GM18873 (cell line): Measurements from ENCODE around the gene IRS2.
"Not testable (repeated sequence)": the region's sequence is repeated elsewhere in the genome, so short reads cannot be mapped to it uniquely, and the experiment has no call there.

Experiments used
- ATAC-seq: cut with Tn5 transposase; IDR thresholded peaks from one replicate; pipeline ENCODE4 v1.9.1; 2021; ENCODE audit warnings: mild to moderate bottlenecking, moderate library complexity, moderate number of reproducible peaks; ENCODE audit not compliant: unreplicated experiment, low FRiP score

IRS2 gene

DNA sequence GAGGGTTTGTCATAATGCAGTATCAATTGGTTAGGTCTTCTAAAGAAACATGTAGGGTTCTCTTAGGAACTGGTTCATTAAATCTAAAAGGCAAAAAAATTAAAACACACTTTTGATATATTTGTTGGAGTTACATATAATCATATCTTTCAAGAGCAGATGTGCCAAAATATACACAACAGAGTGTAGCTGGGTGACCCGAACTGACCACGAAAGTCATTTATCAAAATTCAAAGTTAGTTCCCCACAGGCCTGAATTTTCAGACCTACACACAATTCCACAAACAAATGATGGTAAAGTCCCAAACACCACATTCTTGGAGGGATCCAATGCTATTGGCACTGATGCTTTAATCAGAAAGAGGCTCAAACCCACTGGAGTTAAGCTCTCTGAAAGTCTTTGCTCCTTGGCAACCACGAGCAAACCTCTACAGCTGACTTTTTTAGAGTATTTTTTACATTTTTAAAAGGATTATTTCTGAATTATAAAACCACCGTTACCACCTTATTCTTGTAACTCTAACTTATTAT, 50.9 kb downstream of the IRS2 start:
- ATAC-seq, result no peak

DNA sequence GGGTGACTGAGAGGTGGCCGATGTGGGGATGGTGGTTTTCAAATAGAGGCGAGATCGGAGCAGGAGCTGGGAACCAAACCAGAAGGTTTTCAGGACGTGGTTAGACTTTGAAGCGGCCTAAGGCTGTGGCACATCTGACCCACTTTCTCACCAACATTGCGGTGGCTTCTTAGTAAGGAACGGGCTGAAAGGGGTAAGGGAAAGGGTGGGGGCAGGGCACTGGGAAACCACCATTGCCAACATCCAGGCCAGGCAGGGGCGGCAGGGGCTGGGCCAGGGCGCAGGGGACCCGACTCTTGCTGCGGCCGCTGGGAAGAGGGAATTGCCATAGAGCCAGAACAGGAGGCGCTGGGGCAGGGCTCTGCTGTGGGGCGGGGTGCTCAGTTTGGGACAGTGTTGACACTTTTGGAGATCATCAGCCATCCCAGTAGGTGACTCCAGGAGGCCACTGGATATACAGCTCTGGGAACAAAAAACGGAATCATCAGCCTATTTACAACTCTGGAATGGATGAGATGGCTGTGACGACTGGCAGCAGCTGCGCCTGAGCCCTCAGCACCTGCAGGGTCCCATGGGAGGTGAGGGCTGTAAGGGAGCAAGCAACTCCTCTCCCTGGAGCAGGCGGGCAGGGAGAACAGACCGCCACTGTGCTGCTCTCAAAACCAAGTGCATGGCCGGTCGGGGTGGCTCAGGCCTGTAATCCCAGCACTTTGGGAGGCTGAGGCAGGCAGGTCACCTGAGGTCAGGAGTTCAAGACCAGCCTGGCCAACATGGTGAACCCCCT, 52.2 kb downstream of the IRS2 start:
- ATAC-seq, result no peak

DNA sequence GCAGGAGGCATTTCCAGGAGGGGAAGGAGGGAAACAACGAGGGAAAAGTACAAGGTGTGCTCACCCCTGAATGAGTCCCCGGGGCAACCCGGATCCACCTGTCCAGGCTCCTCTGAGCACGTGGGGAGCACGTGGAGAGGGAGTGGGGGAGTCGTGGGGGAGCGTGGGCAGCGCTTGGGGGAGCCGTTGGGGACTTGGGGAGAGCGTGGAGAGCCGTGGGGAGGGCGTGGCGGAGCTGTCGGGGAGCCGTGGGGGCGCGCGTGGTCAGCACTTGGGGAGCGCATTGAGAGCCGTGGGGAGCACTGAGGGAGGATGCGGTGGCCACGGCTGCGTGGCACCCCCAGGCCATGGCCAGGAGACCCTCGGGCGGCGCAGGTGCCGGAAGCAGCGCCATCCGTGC, 52.8 kb downstream of the IRS2 start:
- no peak for ATAC-seq

DNA sequence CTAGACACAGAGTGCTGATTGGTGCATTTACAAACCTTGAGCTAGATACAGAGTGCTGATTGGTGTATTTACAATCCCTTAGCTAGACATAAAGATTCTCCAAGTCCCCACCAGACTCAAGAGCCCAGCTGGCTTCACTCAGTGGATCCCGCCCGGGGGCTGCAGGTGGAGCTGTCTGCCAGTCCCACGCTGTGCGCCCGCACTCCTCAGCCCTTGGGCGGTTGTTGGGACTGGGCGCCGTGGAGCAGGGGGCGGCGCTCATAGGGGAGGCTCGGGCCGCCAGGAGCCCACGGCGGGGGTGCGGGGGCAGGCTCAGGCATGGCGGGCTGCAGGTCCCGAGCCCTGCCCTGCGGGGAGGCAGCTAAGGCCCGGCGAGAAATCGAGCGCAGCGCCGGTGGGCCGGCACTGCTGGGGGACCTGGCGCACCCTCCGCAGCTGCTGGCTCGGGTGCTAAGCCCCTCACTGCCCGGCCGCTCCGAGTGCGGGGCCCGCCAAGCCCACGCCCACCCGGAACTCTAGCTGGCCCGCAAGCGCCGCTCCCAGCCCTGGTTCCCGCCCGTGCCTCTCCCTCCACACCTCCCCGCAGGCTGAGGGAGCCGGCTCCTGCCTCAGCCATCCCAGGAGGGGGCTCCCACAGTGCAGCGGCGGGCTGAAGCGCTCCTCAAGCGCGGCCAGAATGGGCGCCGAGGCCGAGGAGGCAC, 53.8 kb downstream of the IRS2 start:
- ATAC-seq, result not testable (repeated sequence)

DNA sequence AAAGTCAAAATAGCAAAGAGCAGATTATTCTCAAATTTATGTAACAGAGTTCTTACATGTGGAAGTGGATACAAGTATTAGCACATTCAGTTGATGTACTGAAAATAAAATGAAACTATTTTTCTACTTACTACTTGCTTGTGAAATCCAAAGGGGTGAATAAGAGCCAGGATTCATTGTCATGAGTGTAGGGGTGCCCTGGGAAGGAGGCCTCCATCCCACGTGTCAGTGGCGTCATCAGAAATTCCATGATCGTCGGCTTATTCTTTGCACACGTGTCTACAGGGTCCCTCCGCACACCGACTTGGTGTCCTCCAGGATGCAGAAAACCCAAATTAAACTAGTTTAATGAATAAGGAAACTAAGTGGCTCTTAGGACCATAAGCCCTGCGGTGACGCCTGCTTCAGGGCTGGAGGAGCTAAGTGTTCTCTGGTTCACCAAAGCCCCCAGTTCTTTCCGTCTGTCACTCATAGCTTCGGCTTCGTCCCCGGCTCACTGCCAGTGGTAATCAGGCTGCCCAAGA, 55.5 kb downstream of the IRS2 start:
- ATAC-seq, result no peak

DNA sequence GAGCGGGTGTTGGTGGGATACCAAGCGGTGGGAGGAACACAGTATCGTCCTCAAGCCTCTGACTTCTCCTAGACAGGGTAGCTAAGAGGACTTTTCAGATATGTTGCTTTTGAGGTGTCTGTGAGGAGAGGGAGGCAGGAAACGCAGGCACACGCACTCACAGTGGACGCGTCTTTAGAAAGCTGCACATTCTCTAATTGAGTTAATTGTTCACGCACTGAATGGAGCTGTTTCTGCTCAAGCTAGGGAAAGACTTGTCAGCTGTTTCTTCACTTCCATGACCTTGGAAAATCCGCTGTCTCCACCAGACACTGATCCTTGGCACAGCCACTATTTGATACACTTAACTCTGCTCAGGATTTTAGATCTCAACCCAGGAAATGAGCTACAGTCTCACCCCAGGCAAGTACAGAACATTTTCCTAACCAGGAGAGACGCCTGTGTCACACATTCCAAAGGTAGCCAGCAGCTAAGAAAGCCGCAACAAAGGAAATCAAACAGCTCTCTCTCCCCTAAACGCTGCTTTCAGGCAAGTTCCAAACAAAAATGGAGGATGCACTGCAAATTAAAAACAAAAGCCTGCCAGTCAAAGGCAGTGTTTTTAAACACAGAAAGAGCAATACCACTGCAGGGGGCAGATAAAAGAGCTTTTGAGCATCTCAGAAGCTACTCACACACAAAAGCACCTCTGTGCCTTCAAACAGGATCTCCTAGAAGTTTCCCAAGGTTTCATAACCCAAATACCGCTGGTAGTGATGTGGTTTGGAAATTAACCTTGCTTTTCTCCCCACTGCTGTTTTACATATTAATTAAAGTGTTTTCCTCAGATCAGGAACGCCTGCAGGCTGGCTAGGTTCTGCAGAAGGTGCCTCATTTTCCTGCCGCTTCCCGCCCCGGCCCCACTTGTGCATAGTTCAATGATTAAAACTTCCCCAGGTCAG, 57.3 kb downstream of the IRS2 start:
- ATAC-seq, result no peak

DNA sequence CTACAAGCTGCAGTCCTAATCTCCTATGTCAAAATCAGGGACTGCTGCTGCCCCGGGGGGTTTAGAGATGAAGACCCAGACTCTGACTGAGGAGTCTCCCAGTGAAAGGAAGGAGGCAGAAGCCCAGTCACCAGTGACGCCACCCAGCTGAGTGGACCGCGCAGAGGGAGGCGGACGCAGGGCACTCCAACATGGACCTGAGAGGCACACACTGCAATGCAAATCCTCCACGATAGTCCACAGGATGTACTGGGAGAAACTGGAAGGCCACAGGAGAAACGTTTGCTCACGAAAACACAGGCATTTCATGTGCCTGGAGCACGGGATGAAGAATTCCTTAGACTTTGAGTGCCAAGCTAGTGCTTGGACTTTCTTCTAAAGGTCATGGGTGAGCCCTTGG, 58.3 kb downstream of the IRS2 start:
- ATAC-seq, result no peak

DNA sequence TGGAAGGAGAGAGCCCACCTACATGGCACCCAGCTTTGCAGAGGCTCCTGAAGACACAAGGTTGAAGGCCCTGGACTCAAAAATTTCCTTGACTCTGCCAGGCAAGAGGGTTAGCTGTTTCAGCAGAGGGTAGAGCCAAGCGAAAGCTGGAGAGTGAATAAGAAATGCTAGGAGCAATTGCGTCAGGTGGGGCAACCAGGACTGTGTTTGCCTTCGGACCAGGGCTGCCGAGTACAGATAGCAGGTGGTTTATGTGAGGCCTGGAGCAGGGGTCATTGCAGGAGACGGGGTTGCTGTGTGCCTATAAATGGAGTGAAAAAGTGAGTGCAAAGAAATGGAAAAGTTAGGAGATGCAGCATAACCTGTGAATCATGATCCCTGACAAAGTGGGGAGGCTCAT, 59.1 kb downstream of the IRS2 start:
- no peak for ATAC-seq

DNA sequence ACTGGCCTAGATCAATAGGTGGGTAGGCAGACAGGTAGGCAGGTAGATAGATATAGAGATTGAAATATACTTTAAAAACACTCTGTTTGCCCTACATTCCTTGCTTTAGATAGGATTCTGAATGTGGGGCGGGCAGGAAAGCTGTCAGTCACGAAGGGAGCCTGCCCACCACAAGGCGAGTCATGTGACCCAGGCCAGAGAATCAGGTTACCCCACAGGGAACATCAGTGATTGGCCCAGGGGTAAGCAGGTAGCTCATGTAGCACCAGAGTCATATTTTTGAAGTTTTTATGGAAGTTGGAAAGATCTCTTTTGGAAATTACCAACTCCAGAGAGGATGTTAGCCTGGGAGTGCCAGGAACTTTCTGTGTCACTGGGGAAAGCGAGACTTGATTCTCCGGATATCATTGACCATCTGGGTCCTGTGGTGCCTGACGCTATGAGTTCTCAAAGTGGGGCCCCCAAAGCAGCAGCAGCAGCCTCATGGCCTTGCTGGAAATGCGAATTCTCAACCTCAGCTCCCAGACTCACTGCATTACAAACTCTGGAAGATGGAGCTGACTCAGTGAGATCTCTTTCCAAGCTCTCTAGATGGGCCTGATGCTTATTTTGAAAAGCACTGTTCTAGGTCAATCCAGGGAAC, 60.3 kb downstream of the IRS2 start:
- ATAC-seq, result no peak

DNA sequence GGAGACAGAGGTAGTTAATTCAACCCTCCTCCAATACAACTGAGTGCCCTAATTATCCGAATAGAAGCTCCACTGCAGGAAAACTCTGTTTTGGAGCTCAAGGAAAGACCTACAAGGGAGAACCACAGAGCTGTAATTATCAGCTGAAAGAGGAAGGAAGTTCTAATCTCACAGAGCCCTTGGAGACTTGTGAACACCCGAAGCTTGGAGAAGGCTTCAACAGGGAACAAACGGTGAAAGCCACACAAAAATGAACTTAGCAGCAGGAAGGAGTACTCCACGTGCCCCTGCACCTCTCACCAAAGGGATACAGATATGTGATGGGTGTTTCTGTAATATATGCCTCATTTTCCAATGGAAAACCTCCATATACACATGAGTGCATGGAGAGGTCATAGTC, 61.1 kb downstream of the IRS2 start:
- ATAC-seq, result no peak

DNA sequence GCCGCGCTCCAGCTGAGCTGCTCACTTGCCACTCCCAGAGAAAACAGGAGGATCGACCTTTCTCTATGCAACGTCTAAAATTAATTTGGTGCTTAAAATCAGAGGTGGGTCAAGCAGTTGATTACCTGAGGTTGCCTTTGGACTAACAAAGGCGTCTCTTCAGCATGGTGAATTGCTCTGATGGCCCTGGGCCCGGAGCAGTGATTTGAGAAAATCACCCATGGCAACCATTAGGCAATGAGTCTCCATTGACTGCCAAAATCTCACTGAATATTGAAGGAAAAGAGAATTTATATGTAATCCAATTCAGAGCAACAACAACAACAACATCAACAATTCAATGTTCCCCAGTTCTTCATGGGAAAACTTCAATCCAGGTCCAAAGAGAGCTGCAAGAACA, 61.8 kb downstream of the IRS2 start:
- no peak for ATAC-seq

DNA sequence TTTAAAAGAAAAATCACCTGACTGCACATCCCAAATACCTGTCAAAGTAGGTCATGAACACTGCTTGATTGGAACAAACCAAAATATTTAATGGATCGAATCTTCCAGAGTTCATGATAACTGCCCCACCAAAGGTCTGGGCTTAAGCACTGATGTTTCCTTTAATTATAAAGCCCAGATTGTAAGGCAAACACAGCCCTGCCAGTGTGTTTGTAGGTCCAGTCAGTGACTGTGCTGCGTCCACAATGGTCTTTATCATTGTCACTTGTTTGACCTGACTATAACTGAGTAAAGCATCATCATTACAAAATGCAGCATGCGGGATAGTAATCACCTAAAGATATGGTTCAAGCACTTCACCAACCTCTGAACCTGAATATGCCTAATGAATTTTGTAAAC, 63.3 kb downstream of the IRS2 start:
- no peak for ATAC-seq

DNA sequence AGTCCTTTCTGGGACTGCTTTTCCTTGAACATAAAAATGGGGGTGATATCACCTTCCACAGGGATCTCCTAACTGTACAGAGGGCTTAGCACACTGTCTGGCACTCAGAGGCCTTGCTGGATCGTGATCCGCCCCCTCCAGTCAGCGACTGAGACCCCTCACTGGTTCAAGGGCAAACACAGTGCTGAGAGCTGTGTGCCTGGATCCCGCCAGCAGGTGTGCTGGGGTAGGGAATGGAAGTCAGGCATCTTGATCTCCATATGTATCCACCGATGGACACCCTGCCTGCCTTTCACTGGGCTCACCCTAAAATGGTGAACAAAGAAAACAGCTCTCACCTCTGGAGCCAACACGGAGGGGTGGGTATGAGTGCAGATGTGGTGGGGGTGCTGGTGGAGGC, 64.3 kb downstream of the IRS2 start:
- ATAC-seq, result no peak

DNA sequence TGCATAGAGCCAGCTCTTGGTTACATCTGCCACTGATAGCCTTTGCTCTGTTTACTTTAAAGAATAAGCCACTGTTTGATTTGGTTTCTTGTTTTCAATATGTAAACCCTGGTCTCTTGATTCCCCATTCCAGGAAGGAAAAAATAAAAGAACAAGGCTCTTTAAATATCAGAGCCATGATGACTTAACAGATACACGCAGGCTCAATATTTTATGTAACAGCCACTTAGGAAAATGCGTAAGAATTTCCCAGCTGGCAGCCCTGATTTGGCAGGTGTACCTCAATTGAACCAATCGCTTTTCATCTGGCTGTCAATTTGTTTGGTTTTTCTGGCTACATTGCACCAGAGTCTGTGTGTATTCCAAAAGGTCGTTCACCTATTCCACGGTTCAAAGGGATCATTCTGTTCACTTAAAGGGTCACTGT, 65.6 kb downstream of the IRS2 start:
- ATAC-seq, result no peak

DNA sequence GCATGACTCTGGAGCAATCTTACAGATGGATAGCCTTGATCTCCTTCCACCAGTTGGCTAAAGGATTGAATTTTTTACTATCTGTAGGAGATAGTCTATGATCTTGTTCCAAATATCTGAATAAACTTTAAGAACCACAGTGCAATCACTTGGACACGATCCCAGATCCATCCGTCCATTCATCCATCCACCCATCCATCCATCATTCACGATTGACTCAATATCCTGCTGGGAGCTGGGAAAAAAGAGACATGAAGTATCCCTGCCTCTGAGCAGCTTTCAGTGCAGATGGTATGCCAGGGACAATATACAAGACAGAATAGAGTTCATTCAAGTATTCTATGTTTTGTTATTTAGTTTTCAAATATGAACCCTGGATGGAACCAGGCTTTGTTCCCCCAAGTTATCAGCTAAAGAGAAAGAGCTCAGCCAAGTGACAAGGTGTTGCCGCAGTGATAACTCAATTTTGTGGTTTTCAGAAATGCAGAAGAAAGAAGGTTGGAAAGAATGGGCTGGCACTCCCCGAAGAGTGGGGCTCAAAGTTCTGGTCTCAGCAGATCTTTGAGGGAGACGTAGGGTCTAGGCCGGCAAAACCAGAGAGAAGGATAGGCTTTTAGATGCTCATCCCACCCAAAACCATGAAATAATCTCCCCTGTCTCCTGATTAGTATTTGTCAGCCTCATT, 66.3 kb downstream of the IRS2 start:
- ATAC-seq, result no peak

DNA sequence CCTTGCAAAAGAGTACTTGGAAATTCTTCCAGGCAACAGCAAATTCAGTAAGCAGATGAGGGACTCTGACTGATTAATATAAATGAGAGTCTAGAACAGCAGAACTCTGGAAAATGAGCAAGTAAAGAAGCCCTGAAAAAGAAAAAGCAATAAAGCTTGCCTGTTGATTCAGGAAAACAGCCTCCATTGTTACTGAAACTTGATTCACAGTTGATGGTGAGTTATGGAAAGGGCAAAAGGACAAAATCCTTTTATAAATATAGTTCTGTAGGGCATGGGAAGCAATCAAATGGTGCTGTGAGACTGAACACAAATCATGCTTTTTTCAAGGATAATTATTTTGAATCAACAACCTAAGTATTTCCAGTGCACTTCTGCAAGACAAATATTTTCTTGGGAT, 67.7 kb downstream of the IRS2 start:
- no peak for ATAC-seq

DNA sequence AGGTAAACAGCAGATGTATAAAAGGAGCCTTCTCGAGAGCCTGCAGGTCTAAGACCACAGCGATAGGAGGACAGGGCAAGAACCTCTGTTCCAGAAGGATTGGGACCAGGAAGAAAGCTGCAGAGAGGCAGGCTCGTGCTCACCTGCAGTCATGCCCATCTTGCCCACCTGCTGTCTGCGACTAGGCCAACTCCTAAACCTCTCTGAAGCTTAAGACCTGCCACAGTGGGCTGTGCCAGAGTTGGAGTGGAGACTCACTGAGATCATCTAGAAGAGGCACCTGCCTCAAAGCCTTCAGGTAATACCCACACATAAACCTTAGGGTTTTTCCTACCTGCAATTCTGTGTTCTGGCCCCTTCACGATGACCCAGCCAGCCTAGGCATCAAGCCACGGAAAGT, 68.7 kb downstream of the IRS2 start:
- ATAC-seq, result no peak

DNA sequence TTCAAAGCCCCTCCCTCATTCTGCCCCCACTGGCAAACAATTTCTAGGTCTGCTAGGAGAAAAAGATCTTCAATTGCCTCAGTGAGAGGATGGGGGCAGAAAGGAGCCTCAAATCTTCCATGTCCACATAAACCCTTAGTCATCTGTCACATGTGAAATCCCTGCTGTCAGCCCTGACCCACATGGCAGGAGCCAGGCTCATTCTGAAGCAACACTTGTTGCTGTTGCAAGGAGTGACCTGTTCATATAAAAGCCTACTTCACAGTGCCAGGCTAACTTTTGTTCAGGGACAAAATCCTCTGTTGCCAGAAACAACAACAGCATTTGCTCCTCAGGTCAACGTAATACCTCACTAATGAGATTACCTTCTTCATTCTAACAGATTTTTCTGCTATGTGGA, 70.5 kb downstream of the IRS2 start:
- ATAC-seq, result no peak

DNA sequence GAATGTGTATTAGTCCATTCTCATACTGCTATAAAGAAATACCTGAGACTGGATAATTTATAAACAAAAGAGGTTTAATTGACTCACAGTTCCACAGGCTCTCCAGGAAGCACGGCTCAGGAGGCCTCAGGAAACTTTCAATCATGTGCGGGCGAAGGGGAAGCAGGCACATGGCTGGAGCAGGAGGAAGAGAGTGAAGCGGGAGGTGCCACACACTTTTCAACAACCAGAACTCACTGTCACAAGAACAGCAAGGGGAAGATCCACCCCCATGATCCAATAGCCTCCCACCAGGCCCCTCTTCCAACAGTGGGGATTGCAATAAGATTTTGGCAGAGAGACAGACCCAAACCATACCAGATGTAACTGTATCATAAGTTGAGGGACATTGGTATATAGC, 72.7 kb downstream of the IRS2 start:
- ATAC-seq, result no peak
